HUES64 (cell line): Measurements from ENCODE around the gene TBC1D16.

Experiments
- H3K27ac ChIP-seq: 2 replicates; pipeline ENCODE4 v1.7.0; 2013; ENCODE audit warnings: low read depth, low read length, inconsistent platforms
- H3K27me3 ChIP-seq: 2 replicates; pipeline ENCODE4 v1.6.1; 2013; ENCODE audit warnings: mild to moderate bottlenecking, low read length; ENCODE audit not compliant: insufficient read depth
- H3K36me3 ChIP-seq: 2 replicates; pipeline ENCODE4 v1.6.1; 2013; ENCODE audit warnings: mild to moderate bottlenecking, low read length; ENCODE audit not compliant: insufficient read depth
- H3K4me1 ChIP-seq: 2 replicates; pipeline ENCODE4 v1.6.1; 2013; ENCODE audit warnings: mild to moderate bottlenecking, low read length, moderate library complexity; ENCODE audit not compliant: insufficient read depth
- H3K4me3 ChIP-seq: 2 replicates; pipeline ENCODE4 v1.5.1; 2013; ENCODE audit warnings: mild to moderate bottlenecking, low read length, moderate library complexity
- H3K9ac ChIP-seq: 2 replicates; pipeline ENCODE4 v1.6.1; 2013; ENCODE audit warnings: mild to moderate bottlenecking, low read depth, low read length
- H3K9me3 ChIP-seq: 2 replicates; pipeline ENCODE4 v1.6.1; 2013; ENCODE audit warnings: low read depth, low read length; ENCODE audit not compliant: insufficient read depth
- WGBS: fragments of 150-250, 120-280 bp; methylation state at CpG from one replicate; pipeline ENCODE4 v1.1.7; 2013; ENCODE audit warnings: missing lambda C conversion rate; 5-methylcytosine and 5-hydroxymethylcytosine counted together

The TBC1D16 gene

GRCh38 chr17:79991140-79991923 is 44.3 kb downstream of the TBC1D16 start:
- peak overlapping the region; percentile 56 for H3K4me3 ChIP-seq
- H3K36me3 ChIP-seq: no peaks in the 10 kb centered on the region
- H3K27me3 ChIP-seq: no peaks in the 10 kb centered on the region
- 34% methylated on average over 21 of the region's 30 CpGs for WGBS
- no peak overlapping the region; the same call in 1 of the 2 replicates for H3K27ac ChIP-seq
- peaks cover 48% of the 10 kb centered on the region for H3K4me1 ChIP-seq
- no peaks in the 10 kb centered on the region for H3K9me3 ChIP-seq
- no peak overlapping the region for H3K9ac ChIP-seq

DNA sequence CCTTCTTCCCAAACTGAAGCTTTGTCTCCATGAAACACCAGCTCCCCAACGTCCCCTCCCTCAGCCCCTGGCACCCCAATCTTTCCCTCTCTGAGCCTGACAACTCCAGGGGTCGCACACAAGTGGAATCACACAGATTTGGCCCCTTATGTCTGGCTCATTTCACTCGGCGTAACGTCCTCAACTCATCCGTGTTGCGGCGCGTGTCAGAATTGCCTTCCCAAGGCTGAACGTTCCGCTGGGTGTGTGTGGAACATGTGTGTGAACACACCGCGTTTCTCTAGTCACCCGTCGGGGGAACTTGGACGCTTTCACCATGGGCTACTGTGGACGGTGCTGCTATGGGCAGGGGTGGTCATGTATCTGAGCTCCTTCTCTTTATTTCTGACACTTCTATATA is 45.0 kb downstream of the TBC1D16 start:
- 94% methylated on average over 17 of the region's 17 CpGs for WGBS
- Histone ChIP-seq H3K36me3 (no peaks in the 10 kb centered on the region), H3K27me3 (no peaks in the 10 kb centered on the region), H3K4me1 (peaks cover 48% of the 10 kb centered on the region), H3K9ac (no peak overlapping the region), H3K4me3 (no peak overlapping the region), H3K9me3 (no peaks in the 10 kb centered on the region), H3K27ac (no peak overlapping the region)

GRCh38 chr17:79990051-79990592 is 45.5 kb downstream of the TBC1D16 start:
- WGBS: 88% methylated on average over 21 of the region's 21 CpGs
- Histone ChIP-seq H3K36me3 (no peaks in the 10 kb centered on the region), H3K27me3 (no peaks in the 10 kb centered on the region), H3K27ac (no peak overlapping the region), H3K4me3 (no peak overlapping the region), H3K9ac (no peak overlapping the region), H3K9me3 (no peaks in the 10 kb centered on the region), H3K4me1 (peaks cover 48% of the 10 kb centered on the region)

DNA sequence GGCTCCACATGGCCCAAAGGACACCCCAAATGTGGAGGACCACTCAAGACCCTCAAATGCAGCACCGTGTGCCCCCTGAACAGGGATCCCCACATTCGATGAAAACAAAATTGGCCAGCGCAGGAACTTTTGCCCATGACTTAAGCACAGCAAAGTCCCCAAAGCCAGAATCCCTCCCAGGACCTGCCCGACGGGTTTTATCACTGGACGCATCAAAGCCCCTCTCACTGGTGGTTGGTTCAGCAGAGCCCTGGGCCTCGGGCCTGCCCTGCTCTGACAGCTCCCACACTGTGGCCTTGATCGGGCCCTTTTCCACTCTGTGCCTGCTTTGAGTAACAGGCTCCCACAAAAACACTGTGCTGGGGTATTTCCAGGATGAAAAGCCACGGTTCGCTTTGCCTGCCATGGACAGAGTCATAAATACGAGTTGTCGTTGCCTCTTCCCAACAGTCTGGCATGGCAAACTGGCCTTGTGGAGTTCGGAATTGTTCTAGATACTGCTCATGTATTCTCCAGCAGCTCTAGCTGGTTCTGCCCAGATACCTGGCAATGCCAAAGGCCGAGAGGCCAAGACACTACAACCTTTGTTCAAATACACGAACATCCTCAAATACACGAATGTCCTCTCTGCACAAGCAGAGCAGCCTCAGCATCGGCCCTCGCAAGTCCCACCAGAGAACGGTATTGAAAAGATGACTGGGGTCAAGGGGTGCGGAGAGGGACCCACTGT is 46.4 kb downstream of the TBC1D16 start:
- Histone ChIP-seq H3K4me1 (peaks cover 48% of the 10 kb centered on the region), H3K27ac (no peak overlapping the region), H3K4me3 (no peak overlapping the region), H3K27me3 (no peaks in the 10 kb centered on the region), H3K36me3 (no peaks in the 10 kb centered on the region), H3K9me3 (no peaks in the 10 kb centered on the region), H3K9ac (no peak overlapping the region)
- 92% methylated on average over 20 of the region's 20 CpGs for WGBS

- Histone ChIP-seq H3K27ac (no peak overlapping the region), H3K9ac (no peak overlapping the region), H3K4me3 (no peak overlapping the region), H3K9me3 (no peaks in the 10 kb centered on the region), H3K36me3 (no peaks in the 10 kb centered on the region), H3K4me1 (peaks cover 40% of the 10 kb centered on the region), H3K27me3 (no peaks in the 10 kb centered on the region)
- WGBS: 83% methylated on average over 28 of the region's 28 CpGs
Measured at GRCh38 chr17:79988185-79988971, 47.3 kb downstream of the TBC1D16 start.

- Histone ChIP-seq H3K36me3 (no peaks in the 10 kb centered on the region), H3K27me3 (no peaks in the 10 kb centered on the region), H3K9me3 (no peaks in the 10 kb centered on the region), H3K4me1 (peaks cover 34% of the 10 kb centered on the region), H3K27ac (no peak overlapping the region), H3K9ac (no peak overlapping the region), H3K4me3 (no peak overlapping the region)
- 73% methylated on average over 7 of the region's 7 CpGs for whole genome bisulfite sequencing
Measured at GRCh38 chr17:79987935-79988184, 47.8 kb downstream of the TBC1D16 start.

DNA sequence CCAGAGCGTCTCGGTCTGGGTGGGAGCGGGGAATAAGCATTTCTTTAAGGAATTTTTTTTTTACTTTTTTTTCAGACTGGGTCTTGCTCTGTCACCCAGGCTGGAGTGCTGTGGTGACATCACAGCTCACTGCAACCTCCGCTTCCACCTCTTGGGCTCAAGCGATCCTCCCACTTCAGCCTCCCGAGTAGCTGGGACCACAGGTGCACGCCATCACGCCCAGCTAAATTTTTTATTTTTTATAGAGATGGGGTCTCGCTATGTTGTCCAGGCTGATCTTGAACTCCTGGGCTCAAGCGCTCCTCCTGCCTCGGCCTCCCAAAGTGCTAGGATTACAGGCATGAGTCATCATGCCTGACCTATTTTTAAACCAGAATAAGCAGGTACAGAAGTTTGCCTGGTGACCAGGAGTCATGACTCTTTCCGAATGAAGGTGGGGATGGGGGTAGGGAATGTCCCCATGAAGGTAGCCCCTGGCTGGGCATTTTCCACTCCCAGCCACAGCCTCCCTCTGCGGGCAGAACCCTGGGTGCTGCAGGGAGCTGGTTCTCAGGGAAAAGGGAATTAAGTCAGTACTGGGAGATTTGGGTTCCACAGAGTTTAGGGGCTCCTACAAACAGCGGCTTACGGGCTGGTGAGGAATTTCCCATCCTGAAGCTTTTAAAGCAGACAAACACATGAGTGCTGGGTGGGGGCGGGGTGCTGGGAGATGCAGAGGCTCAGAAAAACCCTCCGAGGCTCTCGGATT is 48.3 kb downstream of the TBC1D16 start:
- no peaks in the 10 kb centered on the region for H3K36me3 ChIP-seq
- WGBS: 91% methylated on average over 18 of the region's 18 CpGs
- no peak overlapping the region for H3K4me3 ChIP-seq
- H3K9ac ChIP-seq: no peak overlapping the region
- no peaks in the 10 kb centered on the region for H3K27me3 ChIP-seq
- no peaks in the 10 kb centered on the region for H3K9me3 ChIP-seq
- H3K4me1 ChIP-seq: peaks cover 29% of the 10 kb centered on the region
- no peak overlapping the region for H3K27ac ChIP-seq

GRCh38 chr17:79986411-79987186 is 49.1 kb downstream of the TBC1D16 start:
- WGBS: 91% methylated on average over 29 of the region's 29 CpGs
- Histone ChIP-seq H3K9me3 (no peaks in the 10 kb centered on the region), H3K4me1 (peaks cover 25% of the 10 kb centered on the region), H3K36me3 (no peaks in the 10 kb centered on the region), H3K4me3 (no peak overlapping the region), H3K9ac (no peak overlapping the region), H3K27ac (no peak overlapping the region), H3K27me3 (no peaks in the 10 kb centered on the region)

DNA sequence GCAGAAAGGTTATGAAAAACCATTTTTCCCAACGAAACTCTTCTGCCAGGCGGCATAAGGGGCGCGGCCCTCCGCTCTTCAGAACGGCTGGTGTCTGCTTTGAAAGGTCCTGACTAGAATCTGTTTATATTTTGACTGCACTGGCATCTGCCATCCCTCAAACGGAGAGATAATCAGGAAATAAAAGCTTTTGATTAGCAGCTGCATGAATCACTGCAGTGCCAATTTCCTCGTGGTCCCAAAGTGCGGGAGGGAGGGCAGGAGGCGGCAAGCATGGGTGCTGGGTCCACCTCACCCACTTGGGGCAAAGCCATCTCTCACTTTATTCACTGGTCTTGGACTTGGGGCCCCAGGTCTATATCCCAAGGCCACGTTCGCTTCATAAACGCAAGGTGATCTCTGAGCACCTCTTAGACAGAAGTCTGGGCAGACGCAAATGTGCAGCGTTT is 49.7 kb downstream of the TBC1D16 start:
- 95% methylated on average over 15 of the region's 15 CpGs for WGBS
- Histone ChIP-seq H3K27me3 (no peaks in the 10 kb centered on the region), H3K4me3 (no peak overlapping the region), H3K9me3 (no peaks in the 10 kb centered on the region), H3K27ac (no peak overlapping the region), H3K36me3 (no peaks in the 10 kb centered on the region), H3K9ac (no peak overlapping the region), H3K4me1 (peaks cover 20% of the 10 kb centered on the region)

GRCh38 chr17:79985361-79985942 is 50.2 kb downstream of the TBC1D16 start:
- Histone ChIP-seq H3K9ac (no peak overlapping the region), H3K4me1 (peaks cover 20% of the 10 kb centered on the region), H3K27ac (no peak overlapping the region), H3K9me3 (no peaks in the 10 kb centered on the region), H3K27me3 (no peaks in the 10 kb centered on the region), H3K4me3 (no peak overlapping the region), H3K36me3 (no peaks in the 10 kb centered on the region)
- 94% methylated on average over 17 of the region's 17 CpGs for WGBS
